Measurements from ENCODE around the gene SUSD5.

DNA sequence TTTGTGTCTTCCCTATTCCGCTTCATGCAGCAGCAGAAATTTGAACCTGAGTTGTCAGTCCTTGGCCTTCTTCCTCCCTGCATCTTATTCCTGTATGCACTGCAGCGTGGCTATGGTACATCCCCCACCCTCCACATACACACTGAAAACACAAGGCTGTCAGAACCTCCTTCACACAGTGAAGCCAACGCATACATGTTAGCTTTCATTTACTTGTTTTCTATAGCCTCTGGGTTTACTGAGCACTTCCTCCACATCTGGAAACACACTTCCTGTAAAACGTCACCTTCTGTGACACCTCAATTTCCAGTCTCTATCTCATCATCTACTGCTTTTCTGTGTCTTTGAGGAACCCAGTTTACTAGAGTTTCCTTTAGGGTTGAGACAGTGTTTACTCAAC, 47.0 kb downstream of the SUSD5 start:
- TF ChIP-seq, protein P1, sequence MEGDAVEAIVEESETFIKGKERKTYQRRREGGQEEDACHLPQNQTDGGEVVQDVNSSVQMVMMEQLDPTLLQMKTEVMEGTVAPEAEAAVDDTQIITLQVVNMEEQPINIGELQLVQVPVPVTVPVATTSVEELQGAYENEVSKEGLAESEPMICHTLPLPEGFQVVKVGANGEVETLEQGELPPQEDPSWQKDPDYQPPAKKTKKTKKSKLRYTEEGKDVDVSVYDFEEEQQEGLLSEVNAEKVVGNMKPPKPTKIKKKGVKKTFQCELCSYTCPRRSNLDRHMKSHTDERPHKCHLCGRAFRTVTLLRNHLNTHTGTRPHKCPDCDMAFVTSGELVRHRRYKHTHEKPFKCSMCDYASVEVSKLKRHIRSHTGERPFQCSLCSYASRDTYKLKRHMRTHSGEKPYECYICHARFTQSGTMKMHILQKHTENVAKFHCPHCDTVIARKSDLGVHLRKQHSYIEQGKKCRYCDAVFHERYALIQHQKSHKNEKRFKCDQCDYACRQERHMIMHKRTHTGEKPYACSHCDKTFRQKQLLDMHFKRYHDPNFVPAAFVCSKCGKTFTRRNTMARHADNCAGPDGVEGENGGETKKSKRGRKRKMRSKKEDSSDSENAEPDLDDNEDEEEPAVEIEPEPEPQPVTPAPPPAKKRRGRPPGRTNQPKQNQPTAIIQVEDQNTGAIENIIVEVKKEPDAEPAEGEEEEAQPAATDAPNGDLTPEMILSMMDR (IDR thresholded peaks at IDR 0.05; ENCODE audit: insufficient read depth, low read length, poor library complexity, severe bottlenecking): no peak
- no peak for TF ChIP-seq EZH2phosphoT487 (conservative IDR thresholded peaks at IDR 0.05; ENCODE audit: low read length)

Data from SU-DHL-6 (cell line).